Stomach (tissue), 9 donors: ENCODE measurements around the gene GCNT2. TPM values are rescaled to one million over a fixed set of nuclear protein-coding genes. Genes with fewer than 3 reads are reported as not detected.
"Not testable (repeated sequence)": the region's sequence is repeated elsewhere in the genome, so short reads cannot be mapped to it uniquely, and the experiment has no call there.

Experiments used
- DNase-seq, 2 donors: peaks; one replicate each; pipeline versions ENCODE4 v3.0.0 to v3.0.0-alpha.2; 2013 to 2019
- H3K27ac ChIP-seq, 5 donors: fragments of 200-600 bp in 4 of 5; sonication (generic) in 4 of 5; one replicate each; pipeline ENCODE4 v1.5.1; 2013 to 2019; ENCODE audit warnings: mild to moderate bottlenecking in 1 of 5, moderate library complexity in 1 of 5
- H3K27me3 ChIP-seq, 3 donors: fragments of 200-600 bp; sonication (generic); one replicate each; pipeline ENCODE4 v1.5.1; 2017 to 2019; ENCODE audit warnings: mixed run types in 1 of 3
- H3K36me3 ChIP-seq, 4 donors: fragments of 200-600 bp; sonication (generic); 1 replicate in 3 of 4; 2 replicates in 1 of 4; pipeline ENCODE4 v1.5.1; 2016 to 2019
- H3K4me1 ChIP-seq, 4 donors: fragments of 200-600 bp; sonication (generic); one replicate each; pipeline ENCODE4 v1.5.1; 2016 to 2019
- H3K4me3 ChIP-seq, 4 donors: fragments of 200-600 bp; sonication (generic) in 3 of 4; one replicate each; pipeline ENCODE4 v1.5.1; 2016 to 2019; ENCODE audit warnings: mild to moderate bottlenecking in 1 of 4
- H3K9me3 ChIP-seq, 4 donors: fragments of 200-600 bp; sonication (generic); one replicate each; pipeline ENCODE4 v1.5.1; 2016 to 2019
- EP300 ChIP-seq: sonication (generic); formaldehyde crosslinking; IDR thresholded peaks from one replicate; pipeline ENCODE4 v1.6.1; 2017; ENCODE audit warnings: antibody characterized with exemption
- POLR2A ChIP-seq, 4 donors: fragments of 450-650 bp; IDR thresholded peaks; one replicate each; pipeline ENCODE4 v1.6.1; 2016; ENCODE audit warnings: antibody characterized with exemption in 4 of 4, control low read depth in 2 of 4, mild to moderate bottlenecking in 1 of 4, moderate library complexity in 1 of 4
- POLR2AphosphoS5 ChIP-seq, 3 donors: sonication (generic); formaldehyde crosslinking; IDR thresholded peaks; one replicate each; pipeline ENCODE4 v1.6.1; 2016; ENCODE audit warnings: antibody characterized with exemption in 3 of 3
- WGBS, 5 donors: extraction: QIAGEN DNeasy Blood & Tissue Kit in 3 of 5; methylation state at CpG; one replicate each; pipeline versions ENCODE4 v1.1.5 to v1.1.7; 2013 to 2018; 5-methylcytosine and 5-hydroxymethylcytosine counted together
- intact Hi-C: fragments of 100-400 bp; cut with DNase I; formaldehyde crosslinking; loops from one replicate; pipeline ENCODE4 v1.15.1; 2023; ENCODE audit warnings: low total_unique reads
- polyA plus RNA-seq, 3 donors: library from polyadenylated mRNA; stranded (reverse); fragments of 200-250 nt; gene quantifications; one replicate each; pipeline ENCODE4 v1.2.3, GENCODE V29; 2013
- total RNA-seq, 5 donors: library from RNA; depleted of rRNA; stranded (reverse); fragments of >200 nt; gene quantifications; one replicate each; pipeline versions ENCODE4 v1.1.0 to v1.2.3, GENCODE V29; 2014 to 2016
- TF ChIP-seq, protein P1 (sequence below), 7 experiments: fragments of 450-650 bp in 4 of 7; fragments of 200-600 bp in 3 of 7; sonication (generic) in 3 of 7; IDR thresholded peaks; one replicate each; pipeline ENCODE4 v1.5.1; 2016 to 2019; ENCODE audit warnings: antibody characterized with exemption in 7 of 7, control low read depth in 2 of 7, mild to moderate bottlenecking in 1 of 7
- donor health status: healthy with polysubstance abuse.
- donor health status: Bipolar disorder and iron deficiency.
- donor health status: healthy.

GCNT2 gene
- total and polyA plus RNA-seq, 8 donors: 4.5 to 132 (median 29.7) TPM

GRCh38 chr6:10659699-10660348 is 138.7 kb downstream of the GCNT2 start:
- intact Hi-C loops: no loop called here
- TF ChIP-seq, protein P1, sequence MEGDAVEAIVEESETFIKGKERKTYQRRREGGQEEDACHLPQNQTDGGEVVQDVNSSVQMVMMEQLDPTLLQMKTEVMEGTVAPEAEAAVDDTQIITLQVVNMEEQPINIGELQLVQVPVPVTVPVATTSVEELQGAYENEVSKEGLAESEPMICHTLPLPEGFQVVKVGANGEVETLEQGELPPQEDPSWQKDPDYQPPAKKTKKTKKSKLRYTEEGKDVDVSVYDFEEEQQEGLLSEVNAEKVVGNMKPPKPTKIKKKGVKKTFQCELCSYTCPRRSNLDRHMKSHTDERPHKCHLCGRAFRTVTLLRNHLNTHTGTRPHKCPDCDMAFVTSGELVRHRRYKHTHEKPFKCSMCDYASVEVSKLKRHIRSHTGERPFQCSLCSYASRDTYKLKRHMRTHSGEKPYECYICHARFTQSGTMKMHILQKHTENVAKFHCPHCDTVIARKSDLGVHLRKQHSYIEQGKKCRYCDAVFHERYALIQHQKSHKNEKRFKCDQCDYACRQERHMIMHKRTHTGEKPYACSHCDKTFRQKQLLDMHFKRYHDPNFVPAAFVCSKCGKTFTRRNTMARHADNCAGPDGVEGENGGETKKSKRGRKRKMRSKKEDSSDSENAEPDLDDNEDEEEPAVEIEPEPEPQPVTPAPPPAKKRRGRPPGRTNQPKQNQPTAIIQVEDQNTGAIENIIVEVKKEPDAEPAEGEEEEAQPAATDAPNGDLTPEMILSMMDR (IDR thresholded peaks at IDR 0.05): no peak
- TF ChIP-seq EP300 (no peak), POLR2AphosphoS5 (IDR thresholded peaks at IDR 0.05) (no peak), POLR2A (IDR thresholded peaks at IDR 0.05) (no peak)
- WGBS, 5 donors: 64 to 85% (median 69%) methylated on average over 17 to 48 of the region's 48 CpGs
- Histone ChIP-seq H3K36me3 (no peaks in the 10 kb centered on the region), H3K9me3 (no peaks in the 10 kb centered on the region), H3K27ac (peak overlapping the region in 2 of 5 donors; percentile 38 to 49), H3K4me1 (peaks cover 0 to 7% (median 0%) of the 10 kb centered on the region in 4 donors), H3K4me3 (peak overlapping the region; percentile 15 to 45 (median 38)), H3K27me3 (no peaks in the 10 kb centered on the region)
- DNase-seq: peak; percentile 26 to 35

DNA sequence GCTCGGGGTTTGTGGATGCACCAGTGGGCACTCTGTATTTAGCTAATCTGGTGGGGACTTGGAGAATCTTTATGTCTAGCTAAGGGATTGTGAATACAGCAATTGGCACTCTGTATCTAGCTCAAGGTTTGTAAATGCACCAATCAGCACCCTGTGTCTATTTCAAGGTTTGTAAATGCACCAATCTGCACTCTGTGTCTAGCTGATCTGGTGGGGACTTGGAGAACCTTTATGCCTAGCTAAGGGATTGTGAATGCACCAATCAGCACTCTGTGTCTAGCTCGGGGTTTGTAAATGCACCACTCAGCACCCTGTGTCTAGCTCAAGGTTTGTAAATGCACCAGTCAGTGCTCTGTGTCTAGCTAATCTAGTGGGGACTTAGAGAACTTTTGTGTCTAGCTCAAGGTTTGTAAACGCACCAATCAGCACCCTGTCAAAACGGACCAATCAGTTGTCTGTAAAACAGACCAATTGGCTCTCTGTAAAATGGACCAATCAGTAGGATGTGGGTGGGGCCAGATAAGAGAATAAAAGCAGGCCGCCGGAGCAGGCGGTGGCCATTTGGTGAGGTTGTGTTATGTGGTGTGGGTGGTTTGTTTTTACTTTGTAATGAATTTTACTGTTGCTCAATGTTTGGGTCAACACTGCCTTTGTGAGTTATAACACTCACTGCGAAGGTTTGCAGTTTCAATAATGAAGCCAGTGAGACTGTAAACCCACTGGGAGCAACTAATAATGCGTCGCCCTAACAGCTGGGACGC is 139.5 kb downstream of the GCNT2 start:
- H3K4me3 ChIP-seq: peak overlapping the region in 2 of 4 donors; percentile 37 to 38
- H3K27me3 ChIP-seq, H3K36me3 ChIP-seq, intact Hi-C loops, DNase-seq, H3K27ac ChIP-seq, H3K9me3 ChIP-seq, H3K4me1 ChIP-seq: not testable (repeated sequence)
- 90 to 93% (median 91%) methylated on average over 10 to 11 of the region's 11 CpGs for WGBS, 5 donors

GRCh38 chr6:10662207-10662606 is 141.1 kb downstream of the GCNT2 start:
- Histone ChIP-seq H3K4me3 (no peak overlapping the region), H3K4me1 (peaks cover 0 to 7% (median 0%) of the 10 kb centered on the region in 4 donors), H3K27ac (no peak overlapping the region), H3K36me3 (no peaks in the 10 kb centered on the region), H3K9me3 (no peaks in the 10 kb centered on the region), H3K27me3 (no peaks in the 10 kb centered on the region)
- DNase-seq: no peak
- intact Hi-C loops: no loop called here
- WGBS, 5 donors: 81 to 94% (median 91%) methylated on average over 8 of the region's 8 CpGs
- no peak for TF ChIP-seq POLR2AphosphoS5 (IDR thresholded peaks at IDR 0.05)
- TF ChIP-seq, protein P1 (IDR thresholded peaks at IDR 0.05): no peak

DNA sequence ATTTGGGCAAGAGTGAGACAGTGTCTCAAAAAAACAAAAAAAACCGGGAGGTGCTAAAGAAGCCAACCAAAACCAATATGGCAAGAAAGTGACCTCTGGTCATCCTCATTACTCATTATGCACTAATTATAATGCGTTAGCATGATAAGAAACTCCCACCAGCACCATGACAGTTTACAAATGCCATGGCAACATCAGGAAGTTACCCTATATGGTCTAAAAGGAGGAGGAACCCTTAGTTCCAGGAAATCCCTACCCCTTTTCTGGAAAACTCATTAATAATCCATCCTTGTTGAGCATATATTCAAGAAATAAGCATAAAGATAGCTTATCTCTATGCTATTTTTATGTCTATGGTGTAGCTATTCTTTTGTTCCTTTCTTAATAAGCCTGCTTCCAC is 141.6 kb downstream of the GCNT2 start:
- intact Hi-C loops: no loop called here
- TF ChIP-seq, protein P1 (IDR thresholded peaks at IDR 0.05): no peak
- WGBS, 5 donors: 83 to 92% (median 87%) methylated on average over 2 of the region's 2 CpGs

DNA sequence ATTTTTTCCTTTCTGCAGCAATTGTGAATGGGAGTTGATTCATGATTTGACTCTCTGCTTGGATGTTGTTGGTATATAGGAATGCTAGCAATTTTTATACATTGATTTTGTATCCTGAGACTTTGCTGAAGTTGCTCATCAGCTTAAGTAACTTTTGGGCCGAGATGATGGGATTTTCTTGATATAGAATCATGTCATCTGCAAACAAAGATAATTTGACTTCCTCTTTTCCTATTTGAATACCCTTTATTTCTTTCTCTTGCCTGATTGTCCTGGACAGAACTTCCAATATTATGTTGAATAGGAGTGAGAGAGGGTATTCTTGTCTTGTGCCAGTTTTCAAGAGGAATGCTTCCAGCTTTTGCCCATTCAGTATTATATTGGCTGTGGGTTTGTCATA is 144.4 kb downstream of the GCNT2 start:
- 31 to 57% (median 50%) methylated on average over 1 of the region's 1 CpG for WGBS, 5 donors
- H3K36me3 ChIP-seq, H3K4me3 ChIP-seq, H3K27ac ChIP-seq, intact Hi-C loops, H3K9me3 ChIP-seq, H3K27me3 ChIP-seq, H3K4me1 ChIP-seq, DNase-seq: not testable (repeated sequence)

More for the DNA sequence above, 141.6 kb downstream of the GCNT2 start:
- Histone ChIP-seq H3K27me3 (no peaks in the 10 kb centered on the region), H3K4me3 (no peak overlapping the region), H3K9me3 (no peaks in the 10 kb centered on the region), H3K27ac (no peak overlapping the region), H3K4me1 (peaks cover 0 to 3% (median 0%) of the 10 kb centered on the region in 4 donors), H3K36me3 (no peaks in the 10 kb centered on the region)
- DNase-seq: no peak
